Activated CD4-positive, alpha-beta T cell treated with anti-CD3 and anti-CD28 coated beads, Interleukin-2, Interleukin-6, amounts not matched to agents 100 ng/mL and 50 ng/mL, durations not matched to agents 16 hours and 8 hours (primary cell): ENCODE results near the gene RBFOX1.

Source experiments
- DNase-seq: peaks from one replicate; pipeline ENCODE4 v3.0.0-alpha.2; 2020

The RBFOX1 gene

DNA sequence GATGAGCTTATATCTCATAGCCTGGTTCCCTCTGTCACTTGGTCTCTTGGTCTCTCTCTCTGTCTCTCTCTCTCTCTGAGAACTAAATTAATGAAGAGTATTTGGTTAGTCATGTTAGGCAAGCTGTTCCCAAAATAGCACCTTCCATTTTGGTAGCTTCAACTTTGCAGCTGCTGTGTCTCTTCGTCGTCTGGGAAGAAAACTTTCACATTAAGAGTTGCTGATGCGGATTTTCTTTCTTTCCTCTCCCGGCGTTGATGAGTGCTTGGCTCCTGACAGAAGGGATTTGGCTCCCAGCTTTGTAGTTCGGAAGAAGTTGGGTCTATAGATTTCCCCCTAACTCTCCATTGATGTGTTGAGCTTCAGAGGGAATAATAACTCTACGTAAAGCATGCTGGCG lies at the start of gene RBFOX1:
Gene RBFOX1 (plus strand): TSS at position 235 of the 400 bp plus-strand sequence.
- no peak for DNase-seq

DNA sequence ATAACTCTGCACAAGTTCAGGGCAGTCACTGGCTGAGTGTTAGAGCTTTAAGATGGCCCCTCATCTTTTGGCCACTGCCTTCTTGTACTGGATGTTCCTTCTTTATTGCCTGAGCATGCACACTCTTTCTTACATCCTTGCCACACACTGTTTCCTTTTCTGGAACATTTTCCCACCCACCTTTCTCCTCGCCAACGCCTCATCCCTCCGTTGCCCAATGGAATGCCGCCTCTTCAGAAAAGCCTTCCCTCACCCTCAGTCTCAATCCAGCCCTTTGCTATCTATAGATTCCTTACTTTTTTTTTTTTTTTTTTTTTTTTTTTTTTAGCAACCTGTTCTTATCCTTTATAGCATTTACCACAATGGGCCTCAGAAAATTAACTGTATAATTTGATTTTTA lies 47.9 kb upstream of the RBFOX1 start:
- DNase-seq: no peak

DNA sequence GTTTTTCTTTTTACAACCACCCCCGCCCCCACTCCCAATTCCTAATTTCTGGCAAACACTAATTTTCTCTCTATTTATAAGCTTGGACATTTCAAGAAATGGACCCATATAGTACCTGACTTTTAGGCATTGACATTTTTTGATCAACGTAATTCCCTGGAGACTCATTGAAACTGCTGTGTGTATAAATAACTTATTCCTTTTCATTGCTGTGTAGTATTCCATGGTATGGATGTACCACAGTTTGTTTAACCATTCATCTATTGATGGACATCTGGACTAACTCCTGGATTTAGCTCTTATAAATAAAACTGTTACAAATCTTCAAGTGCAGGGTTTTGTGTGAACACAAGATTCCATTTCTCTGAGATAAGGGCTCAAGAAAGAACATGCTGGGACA lies 47.1 kb upstream of the RBFOX1 start:
- no peak for DNase-seq

DNA sequence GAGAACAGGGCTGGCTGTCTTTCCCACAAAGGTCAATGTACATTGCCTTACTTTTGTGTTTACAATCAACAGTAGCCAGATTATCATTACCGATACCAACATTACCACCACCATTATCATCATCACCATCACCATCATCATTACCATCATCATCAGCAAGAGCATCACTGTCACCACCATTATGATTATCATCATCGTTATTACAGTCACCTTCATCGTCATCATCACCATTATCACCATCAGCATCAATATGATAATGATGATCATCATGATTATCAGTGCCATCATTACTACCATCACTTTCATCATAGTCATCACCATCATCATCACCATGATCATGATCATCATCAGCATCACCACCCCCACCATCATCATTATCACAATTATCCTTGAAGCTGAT lies 43.3 kb upstream of the RBFOX1 start:
- no peak for DNase-seq

DNA sequence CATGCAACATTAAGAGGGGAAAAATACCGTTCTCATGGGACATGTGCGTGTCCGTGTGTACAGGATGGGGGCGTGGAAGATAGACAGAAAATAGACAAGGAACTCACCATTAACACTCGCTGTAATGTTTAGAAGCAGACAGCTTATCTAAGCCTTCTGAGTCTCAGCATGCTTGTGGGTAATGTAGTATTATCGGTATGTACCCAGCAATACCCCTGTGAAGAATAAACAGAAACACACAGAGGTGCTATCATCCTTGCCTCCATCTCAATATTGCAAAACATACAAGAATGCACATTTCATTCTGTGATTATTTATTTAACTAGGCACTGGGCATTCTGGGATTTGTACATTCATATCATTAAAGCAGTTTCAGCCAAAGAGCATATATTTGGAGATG lies 42.0 kb upstream of the RBFOX1 start:
- DNase-seq: no peak

DNA sequence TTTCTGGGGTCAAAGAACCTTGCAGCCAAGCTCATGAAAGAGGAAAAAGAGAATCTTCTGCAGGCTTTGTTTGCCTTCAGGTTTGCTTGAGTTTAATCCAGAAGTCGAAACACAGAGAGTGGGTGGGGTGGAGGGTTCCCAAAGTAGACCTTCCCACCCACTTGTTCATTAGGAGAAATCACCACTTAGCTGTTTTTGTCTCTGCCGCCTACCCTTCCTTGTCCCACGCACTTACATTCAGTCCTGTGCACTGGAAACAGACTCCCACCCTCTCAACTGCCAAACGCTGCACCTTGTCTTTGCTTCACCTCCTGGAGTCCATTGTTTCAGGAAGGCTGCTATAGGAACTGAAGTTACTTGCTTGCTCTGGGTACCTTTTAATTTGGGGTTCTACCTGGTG lies 38.6 kb upstream of the RBFOX1 start:
- DNase-seq: no peak

DNA sequence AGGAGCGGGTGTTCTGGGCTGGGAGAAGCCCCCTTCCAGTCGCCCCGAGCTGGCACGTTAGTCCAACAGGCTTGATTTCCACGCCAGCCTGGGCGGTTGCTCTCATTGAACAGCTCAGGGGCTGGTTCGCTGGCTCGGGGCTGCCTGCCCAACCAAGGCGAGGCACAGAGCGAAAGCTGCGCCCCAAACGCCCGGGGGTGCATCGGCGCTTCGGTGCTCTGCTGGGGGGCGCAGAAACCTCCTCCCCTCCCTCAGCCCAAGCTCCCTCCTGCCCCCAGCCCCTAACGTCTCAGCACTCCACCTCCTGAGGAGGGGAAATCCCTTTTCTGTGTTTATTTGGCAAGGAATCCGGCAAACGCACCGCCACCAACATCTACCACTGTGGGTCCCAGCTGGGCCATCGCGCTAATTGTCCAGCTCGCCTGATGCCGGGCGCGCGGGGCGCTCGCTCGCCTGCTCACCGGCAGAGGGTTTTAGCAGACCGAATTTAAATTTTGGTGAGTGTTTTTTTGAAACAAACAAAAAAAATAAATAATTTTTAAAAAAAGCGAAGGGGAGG lies 29.5 kb upstream of the RBFOX1 start:
- DNase-seq: no peak

DNA sequence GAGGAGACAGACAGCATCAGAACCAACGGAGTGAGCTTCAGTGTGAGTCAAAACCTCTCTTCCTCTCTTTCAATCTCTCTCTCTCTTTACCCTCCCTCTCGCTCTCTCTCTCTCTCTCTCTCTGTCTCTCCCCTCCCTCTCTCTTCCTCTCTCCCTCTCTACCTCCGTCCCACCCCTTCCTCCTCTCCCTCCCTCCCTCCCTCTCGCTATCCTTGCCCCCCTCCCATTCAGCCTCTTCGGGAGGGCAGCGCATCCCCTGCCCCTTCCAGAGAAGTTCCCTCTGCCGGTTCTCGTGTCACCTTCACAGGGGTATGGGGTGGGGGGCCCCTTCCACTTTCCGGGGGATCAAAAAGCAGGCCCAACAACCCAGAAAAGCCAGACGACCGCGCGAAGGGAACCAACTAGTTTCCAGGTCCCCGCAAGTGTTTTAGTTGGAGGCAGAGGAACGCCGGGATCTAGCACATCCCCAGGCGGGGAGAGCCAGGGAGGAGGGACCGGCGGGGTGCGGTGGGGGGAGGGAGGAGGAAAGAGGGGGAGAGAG lies 28.9 kb upstream of the RBFOX1 start:
- DNase-seq: no peak

DNA sequence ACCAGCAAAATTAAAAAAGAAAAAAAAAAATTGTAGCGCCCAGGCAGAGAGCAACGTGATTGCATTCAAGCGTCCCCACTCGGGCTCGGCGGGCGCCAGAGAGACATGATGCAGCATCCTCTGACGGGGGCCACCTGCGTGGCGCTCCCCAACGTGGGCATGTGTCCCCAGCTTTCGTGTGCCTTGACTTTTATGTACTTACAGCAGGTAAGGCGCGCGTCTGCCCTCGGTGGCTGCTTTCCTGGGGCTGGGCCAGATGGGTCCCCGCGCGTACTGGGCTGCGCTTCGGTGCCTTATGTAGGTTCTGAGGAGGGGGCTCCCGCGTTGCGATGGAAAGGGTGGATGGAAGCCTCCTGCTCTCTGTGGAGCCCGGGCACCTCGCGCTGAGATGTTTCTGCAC lies 28.4 kb upstream of the RBFOX1 start:
- no peak for DNase-seq

DNA sequence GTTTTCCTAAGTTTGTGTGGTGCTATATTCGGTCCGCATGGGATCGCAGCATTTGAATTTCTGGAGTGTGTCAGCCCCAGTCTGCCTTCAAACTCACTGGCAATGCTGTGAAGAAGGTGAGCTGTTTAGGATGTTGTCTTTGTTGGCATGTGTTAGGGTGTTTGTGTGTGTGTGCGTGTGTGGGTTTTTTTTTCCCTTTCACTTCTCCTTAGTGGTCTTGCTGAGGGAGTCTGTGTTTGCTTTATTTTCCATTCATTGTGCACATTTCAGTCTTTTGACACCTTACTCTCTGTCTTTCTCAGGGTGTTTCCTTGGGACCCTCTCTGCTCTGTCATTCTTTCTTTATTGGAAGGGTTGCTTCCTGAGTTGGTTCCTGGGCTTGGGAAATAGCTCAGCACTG lies 27.7 kb upstream of the RBFOX1 start:
- no peak for DNase-seq

DNA sequence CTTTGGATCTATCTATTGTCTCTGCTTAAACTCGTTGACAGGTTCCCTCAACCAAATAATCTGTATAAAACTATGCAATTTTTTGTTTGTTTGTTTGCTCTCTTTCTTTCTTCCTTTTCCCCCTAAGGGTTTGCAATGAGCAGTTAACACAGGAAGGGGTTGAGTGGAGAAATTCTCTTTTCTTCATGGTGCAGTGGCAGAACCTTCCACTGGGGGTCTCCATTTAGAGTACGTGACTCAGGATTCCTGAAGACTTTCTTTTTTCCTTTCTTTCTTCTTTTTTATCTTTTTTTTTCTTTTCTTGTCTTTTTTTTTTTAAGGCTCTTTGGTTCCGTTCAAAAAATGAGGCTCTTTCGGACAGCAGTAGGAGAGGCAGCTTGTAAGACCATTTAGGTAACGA lies 19.5 kb upstream of the RBFOX1 start:
- no peak for DNase-seq

DNA sequence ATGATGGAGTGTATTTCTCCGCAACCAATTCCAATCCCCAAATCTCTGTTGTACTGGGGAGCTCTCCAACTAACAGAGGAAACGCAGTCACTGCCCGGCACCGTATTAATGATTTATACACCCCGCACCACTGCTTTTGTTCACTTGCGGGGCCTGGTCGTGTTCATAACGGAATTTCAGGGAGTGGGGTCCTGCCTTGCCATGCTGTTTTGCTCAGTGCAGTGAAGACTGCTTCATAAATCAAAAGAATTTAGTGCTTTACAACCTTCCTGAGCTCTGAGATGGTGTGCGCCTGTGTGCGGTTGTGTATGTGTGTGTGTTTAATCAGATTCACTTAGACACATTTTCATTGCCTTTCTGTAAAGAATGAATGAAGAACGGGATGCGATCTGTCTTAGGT lies 18.5 kb upstream of the RBFOX1 start:
- DNase-seq: no peak

DNA sequence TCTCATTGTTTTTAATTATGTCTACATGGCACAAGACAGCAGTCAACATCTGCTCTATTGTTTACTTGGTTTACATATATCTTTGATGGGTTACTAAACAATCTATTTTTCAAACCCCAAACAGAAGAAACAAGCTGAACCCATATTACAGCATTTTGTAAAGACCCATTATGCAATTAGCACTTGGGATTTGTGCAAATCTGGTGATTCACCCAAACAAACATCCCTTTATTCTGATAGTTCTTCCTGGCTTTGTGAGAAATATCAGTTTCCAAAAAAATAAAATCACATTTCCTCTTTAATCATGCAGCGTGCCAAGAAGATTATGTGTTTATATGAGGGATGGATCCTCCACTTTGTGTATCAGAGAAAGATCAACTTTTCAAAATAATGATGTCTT lies 16.8 kb upstream of the RBFOX1 start:
- no peak for DNase-seq

DNA sequence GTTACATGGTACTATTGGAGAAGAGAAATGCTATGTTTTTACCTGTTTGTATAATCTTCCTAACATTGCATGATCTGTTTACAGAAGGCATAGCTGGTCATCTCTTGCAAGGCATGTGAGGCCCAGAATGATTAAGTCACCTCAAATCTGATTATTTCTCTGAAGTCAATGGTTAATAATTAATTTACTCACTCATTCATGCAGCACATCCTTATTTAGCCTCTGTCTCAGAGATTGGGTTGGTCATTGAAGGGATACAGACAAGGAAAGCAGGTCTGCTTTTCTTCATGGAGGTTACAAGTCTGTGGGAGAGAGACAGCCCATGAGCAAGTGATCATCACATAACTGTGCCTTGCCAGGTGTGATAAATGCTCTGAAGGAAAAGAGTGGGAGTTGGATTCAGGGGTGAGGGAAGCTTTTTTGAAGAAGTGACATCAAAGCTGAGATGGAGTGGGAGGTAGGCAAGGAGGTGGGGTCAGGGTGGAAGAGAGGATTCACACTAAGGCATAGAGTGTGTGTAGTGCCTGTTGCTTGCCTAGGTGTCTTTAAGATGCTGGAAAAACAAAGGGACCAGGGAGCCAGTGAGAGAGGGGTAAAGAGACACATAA lies 16.3 kb upstream of the RBFOX1 start:
- no peak for DNase-seq

DNA sequence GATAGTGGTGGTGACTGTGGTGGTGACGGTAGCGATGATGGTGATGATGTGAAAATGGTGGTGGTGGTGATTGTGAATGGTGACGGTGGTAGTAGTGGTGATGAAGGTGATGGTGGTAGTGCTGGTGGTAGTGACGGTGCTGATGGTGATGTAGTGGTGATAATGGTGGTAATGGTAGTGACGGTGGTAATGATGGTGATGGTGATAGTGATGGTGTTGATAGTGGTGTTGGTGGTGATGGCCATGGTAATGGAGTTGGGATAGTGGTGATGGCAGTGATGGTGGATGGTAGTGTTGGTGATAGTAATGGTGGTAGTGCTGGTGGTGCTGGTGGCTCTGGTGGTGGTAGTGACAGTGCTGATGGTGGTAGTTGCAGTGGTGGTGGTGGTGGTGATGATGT lies 14.7 kb upstream of the RBFOX1 start:
- DNase-seq: no peak

DNA sequence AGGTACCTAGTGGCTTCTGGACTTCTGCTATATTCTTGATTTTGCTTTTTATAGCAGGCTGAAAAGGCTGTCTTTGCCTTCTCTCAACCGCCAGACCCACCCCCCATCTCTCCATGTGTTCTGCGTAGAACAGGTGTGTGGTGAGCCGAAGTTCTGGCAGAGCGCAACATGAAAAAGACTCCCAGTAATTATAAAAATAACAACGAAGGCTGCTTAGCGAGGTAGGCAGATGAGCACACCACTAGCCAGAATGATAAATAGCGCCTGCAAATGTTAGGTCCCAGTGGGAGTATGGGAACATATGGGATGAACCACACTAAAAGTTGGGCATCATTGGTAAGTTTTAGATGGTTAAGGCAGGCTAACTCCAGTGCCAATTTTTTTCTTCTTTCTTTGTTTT lies 14.0 kb upstream of the RBFOX1 start:
- DNase-seq: no peak

DNA sequence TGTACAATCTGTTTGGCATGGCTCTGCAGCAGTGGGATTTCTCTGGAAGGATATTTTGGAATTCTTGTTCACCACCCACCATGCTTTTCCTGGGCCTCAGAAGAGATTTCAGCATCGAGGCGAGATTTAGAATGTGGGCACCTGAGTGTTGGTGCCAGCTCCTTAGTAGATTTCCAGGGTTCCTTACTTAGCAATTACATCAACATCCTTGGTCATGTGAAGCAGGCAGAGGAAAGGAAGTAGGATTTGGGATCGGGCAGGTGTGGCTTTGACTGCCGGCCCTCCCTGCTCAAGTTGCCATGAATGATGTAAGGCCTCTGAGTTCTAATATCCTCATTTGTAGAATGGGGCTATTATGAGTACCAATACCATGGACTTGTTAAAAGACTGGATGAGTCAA lies 13.1 kb upstream of the RBFOX1 start:
- DNase-seq: no peak

DNA sequence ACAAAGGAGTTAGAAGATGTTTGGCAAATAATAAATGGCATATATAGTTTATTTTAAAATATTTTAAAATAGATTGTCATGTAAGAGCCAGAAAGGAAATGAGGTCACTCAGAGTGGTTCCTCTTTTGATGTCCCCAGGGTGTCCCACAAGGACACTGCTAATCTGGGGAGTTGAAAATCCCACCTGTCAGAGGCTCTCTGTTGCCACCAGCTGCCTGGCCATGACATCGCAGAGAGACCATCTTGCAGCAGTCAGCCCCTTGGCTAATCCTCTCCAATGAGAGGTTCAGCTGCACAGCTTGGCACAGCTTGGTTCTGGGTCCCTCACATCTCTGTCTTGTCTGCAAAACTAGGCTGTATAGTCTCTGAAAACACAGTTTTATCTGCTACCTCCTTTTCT lies 11.0 kb upstream of the RBFOX1 start:
- no peak for DNase-seq

DNA sequence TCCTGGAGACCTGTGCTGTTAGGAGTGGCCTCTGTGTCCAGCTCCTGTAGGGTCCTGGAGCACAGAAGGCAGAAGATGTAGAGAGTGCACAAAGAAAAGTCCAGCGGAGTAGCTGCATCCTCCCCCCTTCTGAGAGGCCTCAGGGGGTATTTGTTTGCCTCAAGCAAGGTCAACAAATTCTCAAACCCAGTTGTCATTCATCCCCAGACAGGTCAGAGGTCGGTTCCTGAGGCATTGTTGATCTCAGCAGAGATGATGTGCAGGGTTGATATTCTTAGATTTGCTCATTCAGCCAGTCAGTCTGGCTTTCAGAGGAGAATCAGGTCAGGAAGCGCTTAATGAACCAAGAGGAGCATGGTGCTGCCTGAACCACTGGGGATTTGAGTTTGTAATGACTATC lies 8.3 kb upstream of the RBFOX1 start:
- no peak for DNase-seq

DNA sequence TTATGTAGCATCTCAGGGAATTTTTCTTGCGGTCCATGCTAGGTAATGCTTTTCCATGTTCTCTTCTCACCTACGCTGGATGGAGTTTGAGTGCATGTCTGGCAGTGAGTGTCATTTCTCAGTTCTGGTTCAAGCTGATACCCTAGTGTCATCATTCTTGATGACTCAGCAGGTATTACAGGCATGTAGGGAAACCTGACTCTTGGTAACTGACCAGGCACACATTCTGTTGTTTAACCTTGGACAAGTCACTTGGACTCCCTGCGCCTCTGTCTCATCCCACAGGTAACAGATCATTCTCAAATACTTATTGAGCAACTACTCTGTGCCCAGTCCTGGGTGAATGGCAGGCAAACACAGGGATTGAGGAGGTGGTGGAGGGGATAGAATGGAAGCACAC lies 6.8 kb upstream of the RBFOX1 start:
- DNase-seq: no peak

DNA sequence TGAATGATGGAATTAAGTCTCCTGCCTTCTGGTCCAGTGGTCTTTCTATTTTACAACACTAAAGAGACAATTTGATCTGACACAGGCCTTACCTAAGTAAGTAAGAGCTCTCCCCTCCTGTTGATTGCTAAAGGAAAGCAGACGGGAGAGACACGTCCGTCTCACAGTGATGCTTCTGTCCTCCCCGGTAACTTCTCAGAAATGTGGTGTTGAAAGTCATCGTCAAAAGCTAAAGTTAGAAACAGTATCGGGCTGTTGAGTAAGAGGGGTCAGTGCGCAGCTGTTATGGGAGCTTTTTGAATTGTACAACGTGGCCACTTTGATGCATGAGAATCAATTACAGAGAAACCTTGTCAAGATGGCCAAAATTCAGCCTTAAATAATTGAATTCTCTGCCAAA lies 1.9 kb upstream of the RBFOX1 start:
- DNase-seq: no peak

DNA sequence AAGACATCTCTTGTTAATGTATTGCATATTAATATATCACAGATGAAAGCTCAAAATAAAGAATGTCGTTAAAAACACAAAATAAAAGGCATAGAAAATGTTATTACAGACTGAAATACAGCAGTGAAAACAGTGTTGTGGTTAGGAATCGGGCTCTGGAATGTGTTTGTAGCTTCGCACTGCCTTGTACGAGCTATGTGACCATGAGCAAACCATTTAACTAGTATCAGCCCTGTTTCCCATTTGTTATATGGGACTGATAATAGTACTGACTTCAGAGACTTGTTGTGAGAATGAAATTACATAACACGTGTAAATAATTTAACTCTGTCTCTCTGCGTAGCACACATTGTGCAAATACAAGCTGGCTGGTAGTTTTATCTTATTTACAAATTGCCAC lies 648 bp upstream of the RBFOX1 start:
- no peak for DNase-seq

DNA sequence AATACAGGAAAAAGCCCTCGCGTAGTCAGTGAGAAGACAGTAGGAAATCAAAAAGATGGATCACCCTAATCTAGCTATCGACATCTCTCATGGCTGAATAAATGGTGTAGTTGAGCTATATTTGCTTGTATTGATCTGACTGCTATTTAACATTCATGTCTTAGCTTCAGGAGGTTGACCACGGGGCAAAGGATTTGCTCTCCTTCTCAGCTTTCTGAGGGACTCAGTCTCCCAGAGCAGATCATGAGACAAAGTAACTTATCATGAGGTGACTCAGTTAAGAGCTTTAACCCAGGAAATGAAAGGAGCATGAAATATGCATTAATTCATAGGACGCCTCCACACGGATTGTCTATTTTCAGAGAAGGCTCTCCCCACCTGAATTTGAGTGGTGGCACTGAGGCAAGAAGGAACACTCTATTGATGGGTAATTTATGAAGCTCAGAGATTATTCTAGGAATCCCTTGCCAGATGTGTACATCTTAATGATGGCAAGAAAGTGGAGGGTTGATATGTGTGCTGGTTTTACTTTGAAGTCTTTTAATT lies 608 bp downstream of the RBFOX1 start:
- DNase-seq: no peak

DNA sequence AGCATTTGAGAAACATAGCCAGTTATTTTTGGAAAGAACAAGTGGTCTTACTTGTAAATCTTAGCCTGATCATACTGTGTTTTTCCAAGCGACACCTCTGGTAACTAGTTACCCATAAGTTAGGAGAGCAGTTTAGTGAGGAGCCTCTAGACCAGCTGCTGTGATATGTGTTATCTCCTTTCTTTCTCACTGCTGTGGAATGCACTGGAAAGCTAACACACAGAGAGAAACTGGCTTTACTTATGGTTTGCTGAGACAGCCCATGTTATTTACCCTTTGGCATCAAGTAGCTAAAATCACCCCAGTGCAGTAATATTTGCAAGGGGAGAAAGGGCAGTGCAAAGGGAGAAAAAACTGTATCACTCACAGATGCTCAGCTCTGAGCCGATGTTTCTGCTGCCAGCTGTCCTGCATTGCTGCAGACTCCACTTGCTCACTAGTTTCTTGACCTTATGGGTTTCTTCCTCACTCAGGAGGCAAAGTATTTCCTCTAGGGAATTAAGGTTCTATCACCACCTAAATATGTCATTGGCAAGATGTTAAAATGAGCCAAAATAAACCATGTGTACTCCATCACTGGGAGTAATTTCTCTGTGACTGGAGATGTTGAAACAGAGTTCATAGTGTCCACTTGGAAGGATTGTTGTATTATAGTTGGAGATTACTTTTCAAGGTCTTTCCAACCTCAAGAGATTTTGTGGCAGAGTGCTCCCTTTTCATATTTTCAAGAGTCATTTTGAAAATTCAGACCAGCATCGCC lies 2.3 kb downstream of the RBFOX1 start:
- no peak for DNase-seq
